HG03520 (cell line): Measurements from ENCODE around the gene IL4R.
"Not testable (repeated sequence)": the region's sequence is repeated elsewhere in the genome, so short reads cannot be mapped to it uniquely, and the experiment has no call there.

Experiments used
- ATAC-seq: cut with Tn5 transposase; IDR thresholded peaks from one replicate; pipeline ENCODE4 v1.9.1; 2021; ENCODE audit warnings: mild to moderate bottlenecking, moderate library complexity; ENCODE audit not compliant: unreplicated experiment

IL4R gene

DNA sequence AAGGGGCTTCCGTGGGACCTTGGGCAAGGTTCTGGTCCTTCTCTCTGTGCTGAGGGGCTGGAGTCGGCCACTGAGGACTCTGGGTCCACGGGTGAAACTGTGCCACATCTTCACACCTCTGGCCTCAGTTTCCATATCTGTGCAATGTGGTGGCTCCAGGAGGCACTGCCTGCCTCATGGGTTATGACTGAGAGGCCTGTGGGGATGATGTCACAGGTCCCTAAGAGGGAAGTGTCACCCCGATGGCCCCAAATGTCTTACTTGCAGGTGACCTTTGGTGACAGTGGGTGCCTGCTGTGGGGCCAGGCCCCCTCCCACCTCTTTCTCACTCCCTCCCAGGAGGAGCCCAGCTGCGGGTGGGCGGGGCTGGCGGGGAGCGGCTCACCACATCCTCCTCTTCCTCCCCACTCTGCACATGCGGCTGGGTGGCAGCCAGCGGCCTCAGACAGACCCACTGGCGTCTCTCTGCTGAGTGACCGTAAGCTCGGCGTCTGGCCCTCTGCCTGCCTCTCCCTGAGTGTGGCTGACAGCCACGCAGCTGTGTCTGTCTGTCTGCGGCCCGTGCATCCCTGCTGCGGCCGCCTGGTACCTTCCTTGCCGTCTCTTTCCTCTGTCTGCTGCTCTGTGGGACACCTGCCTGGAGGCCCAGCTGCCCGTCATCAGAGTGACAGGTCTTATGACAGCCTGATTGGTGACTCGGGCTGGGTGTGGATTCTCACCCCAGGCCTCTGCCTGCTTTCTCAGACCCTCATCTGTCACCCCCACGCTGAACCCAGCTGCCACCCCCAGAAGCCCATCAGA is 88.2 kb downstream of the IL4R start, which contains the start of gene IL21R:
TSS of gene IL21R (plus strand) at position 407 of the 801 bp plus-strand sequence. CDS start 27,898 bp downstream, outside the sequence.
- ATAC-seq = peak; percentile 49

DNA sequence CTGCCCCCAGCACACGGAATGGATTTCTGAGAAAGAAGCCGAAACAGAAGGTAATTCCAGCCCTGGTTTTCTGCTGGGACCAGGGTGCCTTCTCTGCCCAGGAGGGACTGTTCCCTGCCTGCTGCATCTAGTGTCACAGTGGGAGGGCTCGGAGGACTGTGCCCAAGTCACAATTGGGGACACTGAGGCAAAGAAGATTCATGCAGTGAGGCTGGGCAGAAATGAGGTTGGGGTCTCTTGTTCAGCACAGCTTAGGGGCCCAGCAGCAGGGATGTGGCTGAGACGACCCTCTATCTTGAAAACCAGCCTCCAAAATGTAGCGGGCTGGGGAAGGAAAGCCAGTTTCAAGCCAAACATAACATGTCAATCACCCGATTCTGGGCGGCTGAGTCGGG is 88.8 kb downstream of the IL4R start:
- ATAC-seq = no peak

DNA sequence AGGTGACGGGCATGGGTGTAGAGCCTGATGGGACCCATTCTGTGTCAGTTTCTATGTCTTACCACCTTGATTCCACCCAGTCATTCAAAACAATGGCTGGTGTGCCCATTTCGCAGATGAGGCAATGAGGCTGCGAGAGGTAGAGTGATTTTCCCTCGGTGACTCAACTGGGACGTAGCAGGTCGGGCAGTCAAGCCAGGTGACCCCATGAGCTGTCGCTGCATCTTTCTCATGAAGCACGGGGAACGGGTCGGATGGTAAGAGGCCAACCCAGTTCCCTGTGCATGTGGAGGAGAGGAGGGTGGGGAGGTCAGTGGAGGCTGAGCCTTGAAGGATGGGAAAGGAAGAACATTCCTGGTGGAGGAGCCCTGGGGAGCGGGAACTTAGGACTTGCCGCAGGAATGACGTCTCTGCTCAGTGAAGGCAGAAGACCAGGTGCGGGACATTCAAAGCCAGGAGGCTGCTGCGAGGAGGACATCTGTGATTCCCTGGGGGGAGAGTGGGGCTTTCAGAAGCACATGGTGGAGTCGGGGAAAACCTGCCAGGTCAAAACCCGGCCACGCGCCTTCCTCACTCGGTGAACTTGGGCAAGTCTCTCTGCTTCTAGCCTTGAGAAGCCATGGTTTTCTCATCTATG is 89.3 kb downstream of the IL4R start:
- ATAC-seq = no peak

DNA sequence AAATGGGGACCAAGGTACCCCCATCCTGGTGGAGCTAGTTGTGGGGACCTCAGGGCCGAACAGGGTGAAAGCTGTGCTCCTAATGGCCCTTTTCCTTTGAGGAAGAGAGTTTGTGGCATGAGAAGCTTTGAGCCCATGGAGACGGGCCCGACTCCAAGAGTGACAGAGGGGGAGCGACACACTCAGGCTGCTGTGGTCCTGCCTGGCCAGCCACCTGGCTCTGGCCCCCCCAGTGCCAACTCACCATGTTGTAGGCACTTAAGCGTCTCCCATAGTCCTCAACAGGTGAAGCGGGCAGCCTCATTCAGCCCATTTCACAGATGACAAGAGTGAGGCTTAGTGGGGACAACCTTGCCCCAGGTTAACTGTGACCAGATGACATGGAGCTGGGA is 89.8 kb downstream of the IL4R start:
- ATAC-seq = no peak

DNA sequence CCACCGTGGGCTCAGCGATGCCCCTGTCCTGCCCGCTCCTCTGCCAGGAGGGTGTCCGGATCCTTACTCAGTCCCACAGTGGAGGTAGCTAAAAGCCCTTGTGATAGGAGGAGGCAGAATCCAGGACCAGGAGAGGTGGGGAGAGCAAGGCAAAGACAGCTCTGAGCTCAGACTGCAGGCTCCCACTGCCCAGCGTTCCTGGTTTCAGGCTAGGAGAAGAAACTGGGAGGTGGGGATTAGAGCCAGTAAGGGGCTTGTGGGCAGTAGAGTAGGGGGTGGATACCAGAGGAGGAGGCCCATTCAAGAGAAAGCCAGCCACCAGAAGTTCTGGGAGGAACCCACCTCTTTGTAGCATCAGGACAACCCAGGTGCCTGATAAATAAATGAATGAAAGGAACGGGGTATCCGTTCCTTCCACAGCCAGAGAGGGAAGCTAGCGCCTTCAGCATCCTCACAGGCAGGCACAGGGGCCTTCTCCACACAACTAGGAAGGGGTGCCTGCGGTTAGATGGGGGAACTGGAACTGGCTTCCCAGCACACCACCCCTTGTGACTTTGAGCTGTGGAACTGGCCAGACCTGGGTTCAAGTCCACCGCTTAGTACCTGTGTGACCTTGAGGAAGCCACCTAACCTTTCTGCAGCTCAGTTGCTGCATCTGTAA is 90.5 kb downstream of the IL4R start:
- ATAC-seq = no peak

DNA sequence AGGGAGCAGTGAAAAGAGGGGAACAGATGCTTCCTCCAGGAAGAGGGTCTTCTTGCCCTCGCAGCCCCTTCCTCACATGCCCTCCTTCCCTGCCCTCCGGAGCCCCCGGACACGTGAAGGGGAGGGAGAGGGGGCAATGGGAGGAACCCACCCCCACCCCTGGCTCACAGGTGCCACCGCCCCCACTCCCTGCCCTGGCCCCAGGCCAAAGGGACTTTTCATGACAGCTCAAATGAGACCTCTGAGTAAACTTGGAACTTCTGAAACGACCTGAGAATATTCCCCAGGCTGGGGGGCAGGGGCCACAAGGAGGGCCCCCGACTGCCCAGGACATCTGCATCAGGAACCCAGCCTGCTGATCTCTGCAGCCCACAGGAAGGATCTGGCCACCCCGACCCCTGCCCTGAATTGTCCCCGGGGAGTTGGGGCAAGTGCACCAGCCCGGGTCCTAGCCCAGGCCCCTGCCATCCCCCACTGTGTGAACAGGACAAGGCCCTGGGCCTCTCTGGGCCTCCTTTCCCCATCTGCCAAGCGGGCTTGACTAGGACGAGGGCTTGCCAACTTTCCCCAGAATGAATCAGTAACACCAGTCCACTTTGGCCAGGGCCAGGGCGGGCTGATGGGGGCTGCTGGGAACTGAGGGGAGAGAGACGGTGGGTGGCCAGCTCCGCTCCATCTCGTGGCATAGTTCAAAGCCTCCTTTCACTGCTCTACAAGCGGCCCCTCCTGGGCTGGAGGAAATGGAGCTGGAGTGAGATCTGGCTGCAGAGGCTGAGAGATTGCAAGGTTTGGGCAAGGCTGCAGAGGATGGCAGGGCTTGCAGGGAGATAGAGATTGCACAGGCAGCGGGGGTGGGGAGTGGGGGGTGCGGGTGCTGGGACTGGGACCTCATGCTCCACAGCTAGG is 92.0 kb downstream of the IL4R start:
- ATAC-seq = no peak

DNA sequence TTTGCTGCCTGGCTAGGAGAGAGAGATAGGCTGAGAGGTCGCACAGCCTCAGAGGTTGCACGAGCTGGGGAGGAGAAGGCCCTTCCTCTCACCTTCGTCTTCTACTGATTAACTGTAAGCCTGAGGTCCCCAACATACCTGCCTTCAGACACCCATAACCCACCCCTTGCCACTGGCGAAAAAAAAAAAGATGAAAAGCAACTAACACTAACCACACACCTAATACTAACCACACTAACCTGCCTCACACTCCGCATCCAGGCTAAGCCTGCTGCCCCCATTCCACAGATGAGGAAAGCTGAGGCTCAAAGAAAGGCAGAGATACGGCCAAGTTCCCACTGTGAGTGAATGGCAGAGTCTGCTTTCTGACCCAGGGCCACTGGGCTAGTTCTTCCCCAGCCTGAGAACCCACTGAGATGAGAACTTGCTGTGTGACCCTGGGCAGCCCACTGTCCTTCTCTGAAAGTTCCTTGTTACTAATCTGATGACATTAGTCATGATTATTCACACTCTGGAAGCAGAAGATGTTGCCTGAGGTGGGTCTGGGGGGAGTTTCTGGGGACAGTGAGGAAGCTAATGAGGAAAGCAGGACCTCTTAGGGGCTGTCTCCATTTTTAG is 92.8 kb downstream of the IL4R start:
- no peak for ATAC-seq

DNA sequence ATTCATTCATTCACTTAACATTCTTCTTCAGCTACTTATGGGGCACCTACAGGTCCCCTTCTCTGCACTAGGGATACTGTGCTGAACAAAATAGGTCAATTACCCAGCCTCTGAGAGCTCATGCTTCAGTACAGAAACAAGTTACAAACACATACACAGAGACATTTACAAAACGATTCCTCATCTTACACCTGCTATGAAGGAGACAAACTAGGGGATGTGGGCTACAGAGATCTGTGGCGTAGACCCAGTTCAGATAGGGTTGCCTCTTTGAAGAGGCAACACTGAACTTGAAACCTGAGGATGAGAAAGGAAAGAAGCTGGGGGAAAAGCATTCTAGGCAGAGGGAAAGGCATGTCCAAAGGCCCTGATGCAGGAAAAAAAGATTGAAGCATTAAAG is 93.4 kb downstream of the IL4R start:
- no peak for ATAC-seq

DNA sequence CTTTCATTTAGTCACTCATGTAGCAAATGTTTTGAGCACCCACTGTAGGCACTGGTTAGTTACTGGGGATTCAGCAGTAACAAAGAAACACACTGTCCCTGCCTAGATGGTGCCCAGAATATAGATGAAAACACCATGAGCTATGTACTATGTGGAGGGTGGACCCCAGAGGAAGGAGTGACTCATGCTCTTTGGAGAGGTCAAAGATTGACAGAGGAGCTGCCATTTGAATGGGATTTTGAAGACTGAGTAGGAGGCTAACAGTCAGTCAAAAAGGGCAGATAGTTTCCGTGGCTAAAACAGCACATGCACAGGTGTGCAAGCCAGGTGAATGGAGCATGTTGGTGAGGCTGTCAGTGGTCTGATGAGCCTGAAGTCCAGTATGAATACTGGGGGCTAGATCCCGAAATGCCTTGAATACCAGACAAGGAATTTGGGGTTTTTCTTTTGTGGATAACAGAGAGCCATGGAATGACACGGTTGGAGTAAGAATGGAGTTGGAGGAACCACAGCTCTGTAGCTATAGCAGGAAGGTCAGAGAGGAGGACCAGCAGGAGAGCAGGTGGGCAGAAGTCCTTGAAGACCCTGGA is 94.3 kb downstream of the IL4R start:
- peak; percentile 51 for ATAC-seq

DNA sequence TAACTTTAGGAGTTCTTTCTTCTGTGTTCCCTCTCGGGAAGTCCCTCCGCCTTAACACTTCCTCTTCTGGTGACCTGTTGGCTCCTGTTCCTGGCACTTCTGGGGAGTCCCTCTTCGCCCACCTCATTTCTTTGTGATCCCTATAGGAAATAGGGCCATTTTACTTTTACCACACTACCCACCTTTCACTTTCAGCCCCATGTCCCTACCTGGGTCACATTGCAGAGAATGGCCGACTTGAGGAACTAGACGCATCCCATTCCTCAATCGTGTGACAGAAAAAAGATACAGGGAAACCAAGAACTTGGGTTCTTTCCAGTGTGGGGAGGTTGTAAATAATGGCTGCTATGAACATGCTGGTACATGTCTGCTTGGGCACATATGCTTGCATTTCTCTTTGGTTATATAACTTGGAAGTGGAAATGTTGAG is 94.8 kb downstream of the IL4R start:
- ATAC-seq = peak; percentile 10

DNA sequence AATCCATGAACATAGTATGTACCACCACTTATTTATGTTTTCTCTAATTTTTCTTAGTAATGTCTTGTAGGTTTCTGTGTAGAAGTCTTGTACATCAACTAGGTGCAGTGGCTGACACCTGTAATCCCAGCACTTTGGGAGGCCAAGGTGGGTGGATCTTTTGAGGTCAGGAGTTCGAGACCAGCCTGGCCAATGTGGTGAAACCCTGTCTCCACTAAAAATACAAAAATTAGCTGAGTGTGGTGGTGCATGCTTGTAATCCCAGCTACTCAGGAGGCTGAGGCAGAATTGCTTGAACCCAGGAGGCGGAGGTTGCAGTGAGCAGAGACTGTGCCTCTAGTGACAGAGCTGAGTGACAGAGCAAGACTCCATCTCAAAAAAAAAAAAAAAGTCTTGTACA is 96.2 kb downstream of the IL4R start:
- ATAC-seq = not testable (repeated sequence)

DNA sequence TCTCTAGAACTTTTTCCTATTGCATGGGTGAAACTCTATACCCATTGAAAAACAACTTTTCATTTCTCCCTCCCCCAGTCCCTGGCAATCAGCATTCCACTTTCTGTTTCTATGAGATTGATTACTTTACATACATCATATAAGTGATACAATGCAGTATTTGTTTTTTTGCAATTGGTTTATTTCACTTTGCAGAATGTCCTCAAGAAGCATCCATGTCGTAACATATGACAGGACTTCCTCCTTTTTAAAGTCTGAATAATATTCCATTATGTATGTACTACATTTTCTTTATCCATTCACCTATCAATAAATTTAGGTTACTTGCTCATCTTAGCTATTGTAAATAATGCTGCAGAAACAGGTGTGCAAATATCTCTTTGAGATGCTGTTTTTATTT is 97.0 kb downstream of the IL4R start:
- no peak for ATAC-seq

DNA sequence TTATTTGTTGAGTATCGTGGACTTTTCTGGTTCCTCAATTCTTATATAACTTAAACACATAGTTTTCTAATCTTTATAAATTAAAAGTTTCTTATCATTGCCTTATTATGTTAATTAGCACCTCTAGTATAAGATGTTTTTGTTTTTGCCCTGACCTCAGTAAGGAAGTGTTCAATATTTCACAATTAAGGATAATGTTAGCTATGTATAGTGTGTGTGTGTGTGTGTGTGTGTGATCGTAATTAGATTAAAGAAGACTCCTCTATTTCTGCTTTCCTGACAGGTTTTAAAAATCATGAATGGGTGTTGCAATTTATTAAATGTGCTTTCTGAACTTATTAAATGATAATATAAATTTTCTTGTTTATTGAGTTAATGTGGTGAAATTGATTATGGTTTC is 100.2 kb downstream of the IL4R start:
- ATAC-seq = no peak
